ENCODE data around the gene TRA2A. TPM values are rescaled to one million over a fixed set of nuclear protein-coding genes. Genes with fewer than 3 reads are reported as not detected.

The TRA2A gene
- 15.0 and 17.7 TPM in 2 replicates for total RNA-seq

DNA sequence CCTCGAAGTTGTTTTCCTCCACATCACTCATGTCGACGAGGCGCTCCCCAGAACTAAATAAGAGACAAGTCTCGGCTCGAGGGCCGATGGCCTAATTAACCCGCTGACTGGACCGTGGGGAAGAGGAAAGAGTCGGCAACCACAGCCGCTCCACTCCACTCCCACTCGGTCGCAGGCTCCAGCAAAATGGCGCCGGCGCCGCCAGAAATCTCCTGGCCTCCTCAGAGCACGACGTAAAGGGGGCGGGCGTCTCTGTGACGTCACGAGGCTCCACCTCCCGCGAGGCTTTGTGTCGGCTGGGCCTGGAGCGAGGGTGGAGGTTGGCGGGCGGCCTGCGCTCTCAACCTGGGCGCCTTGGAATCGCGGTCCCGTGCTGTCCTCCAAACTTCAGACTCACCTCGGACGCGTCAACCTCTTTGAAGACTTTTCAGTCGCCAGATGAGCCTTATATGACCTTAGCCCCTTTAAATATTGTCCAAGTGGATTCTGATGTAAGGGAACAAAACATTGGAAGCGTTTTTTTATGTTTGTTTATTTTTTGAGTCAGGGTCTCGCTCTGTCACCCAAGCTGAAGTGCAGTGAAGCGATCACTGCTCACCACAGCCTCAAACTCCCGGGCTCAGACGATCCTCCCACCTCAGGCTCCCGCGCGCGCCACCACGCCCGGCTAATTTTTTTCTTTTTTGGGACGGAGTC, at the start of gene TRA2A:
Gene TRA2A (minus strand): TSS at position 188 of the 696 bp plus-strand sequence. CDS start 157 bp downstream, at position 31.

GRCh38 chr7:23470330-23471105, 61.3 kb downstream of the TRA2A start, which contains the start of gene IGF2BP3:
Gene IGF2BP3 (minus strand): TSS chr7:23470491. CDS start chr7:23470110, 381 bp downstream.

Other genes with a start within 250 kb of the TRA2A start
- gene MALSU1, start 232.6 kb downstream of the TRA2A start, total RNA-seq = 66.0 and 73.8 TPM in 2 replicates
- gene IGF2BP3, start 61.5 kb downstream of the TRA2A start, total RNA-seq = 14.6 and 17.7 TPM in 2 replicates
- 6.4 and 9.2 TPM in 2 replicates for gene CCDC126, start 65.4 kb upstream of the TRA2A start, total RNA-seq
- gene FAM221A, start 148.2 kb upstream of the TRA2A start, total RNA-seq = 0.56 and 0.64 TPM in 2 replicates
- gene STK31, start 178.2 kb upstream of the TRA2A start, total RNA-seq = not detected in 2 replicates

All from cardiac ventricle fibroblast (primary cell).